ENCODE results near the gene TMEM54.

TMEM54 gene

GRCh38 chr1:32920833-32921232 is 19.6 kb upstream of the TMEM54 start:
- TF ChIP-seq, protein P1, sequence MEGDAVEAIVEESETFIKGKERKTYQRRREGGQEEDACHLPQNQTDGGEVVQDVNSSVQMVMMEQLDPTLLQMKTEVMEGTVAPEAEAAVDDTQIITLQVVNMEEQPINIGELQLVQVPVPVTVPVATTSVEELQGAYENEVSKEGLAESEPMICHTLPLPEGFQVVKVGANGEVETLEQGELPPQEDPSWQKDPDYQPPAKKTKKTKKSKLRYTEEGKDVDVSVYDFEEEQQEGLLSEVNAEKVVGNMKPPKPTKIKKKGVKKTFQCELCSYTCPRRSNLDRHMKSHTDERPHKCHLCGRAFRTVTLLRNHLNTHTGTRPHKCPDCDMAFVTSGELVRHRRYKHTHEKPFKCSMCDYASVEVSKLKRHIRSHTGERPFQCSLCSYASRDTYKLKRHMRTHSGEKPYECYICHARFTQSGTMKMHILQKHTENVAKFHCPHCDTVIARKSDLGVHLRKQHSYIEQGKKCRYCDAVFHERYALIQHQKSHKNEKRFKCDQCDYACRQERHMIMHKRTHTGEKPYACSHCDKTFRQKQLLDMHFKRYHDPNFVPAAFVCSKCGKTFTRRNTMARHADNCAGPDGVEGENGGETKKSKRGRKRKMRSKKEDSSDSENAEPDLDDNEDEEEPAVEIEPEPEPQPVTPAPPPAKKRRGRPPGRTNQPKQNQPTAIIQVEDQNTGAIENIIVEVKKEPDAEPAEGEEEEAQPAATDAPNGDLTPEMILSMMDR (IDR thresholded peaks at IDR 0.05; ENCODE audit: insufficient read depth, low read depth, low read length, missing control alignments) = no peak
- no peak for DNase-seq (ENCODE audit: low read depth)
- no peak overlapping the region for H3K4me3 ChIP-seq (ENCODE audit: low read depth, low read length)

GRCh38 chr1:32919811-32920733 is 18.9 kb upstream of the TMEM54 start:
- DNase-seq (ENCODE audit: low read depth) = no peak
- TF ChIP-seq, protein P1 (IDR thresholded peaks at IDR 0.05; ENCODE audit: insufficient read depth, low read depth, low read length, missing control alignments) = no peak
- H3K4me3 ChIP-seq (ENCODE audit: low read depth, low read length) = no peak overlapping the region

DNA sequence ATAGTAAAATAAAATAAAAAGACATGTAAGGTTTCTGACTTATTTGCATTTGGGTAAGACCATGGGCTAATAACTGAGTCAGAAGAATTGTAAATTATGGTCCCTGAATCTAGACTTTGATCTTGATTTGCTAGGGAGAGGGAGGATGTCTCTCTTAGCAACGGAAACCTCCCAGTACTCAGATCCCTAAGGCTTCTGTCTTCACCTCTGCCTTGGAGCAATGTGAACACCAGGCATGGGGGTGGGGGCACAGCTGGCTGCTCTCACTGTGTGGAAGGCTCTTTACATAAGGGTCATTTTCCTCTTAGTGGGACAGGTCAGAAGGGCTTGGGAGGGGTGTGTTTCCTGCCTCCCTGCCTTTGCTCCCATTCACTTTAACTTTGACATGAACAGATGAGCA is 17.0 kb upstream of the TMEM54 start:
- no peak overlapping the region for H3K4me3 ChIP-seq (ENCODE audit: low read depth, low read length)
- no peak for DNase-seq (ENCODE audit: low read depth)
- TF ChIP-seq, protein P1 (IDR thresholded peaks at IDR 0.05; ENCODE audit: insufficient read depth, low read depth, low read length, missing control alignments) = no peak

- peak; percentile 35 for DNase-seq (ENCODE audit: low read depth)
- TF ChIP-seq, protein P1 (IDR thresholded peaks at IDR 0.05; ENCODE audit: insufficient read depth, low read depth, low read length, missing control alignments) = no peak
These were observed 16.3 kb upstream of the TMEM54 start for GRCh38 chr1:32917521-32917920.

GRCh38 chr1:32915766-32916706 is 14.8 kb upstream of the TMEM54 start:
- DNase-seq (ENCODE audit: low read depth) = no peak
- TF ChIP-seq, protein P1 (IDR thresholded peaks at IDR 0.05; ENCODE audit: insufficient read depth, low read depth, low read length, missing control alignments) = no peak
- H3K4me3 ChIP-seq (ENCODE audit: low read depth, low read length) = no peak overlapping the region

More at GRCh38 chr1:32917521-32917920, 16.3 kb upstream of the TMEM54 start:
- H3K4me3 ChIP-seq (ENCODE audit: low read depth, low read length) = no peak overlapping the region

GRCh38 chr1:32910319-32910718 is 9.1 kb upstream of the TMEM54 start:
- TF ChIP-seq, protein P1 (IDR thresholded peaks at IDR 0.05; ENCODE audit: insufficient read depth, low read depth, low read length, missing control alignments) = no peak
- DNase-seq (ENCODE audit: low read depth) = no peak
- no peak overlapping the region for H3K4me3 ChIP-seq (ENCODE audit: low read depth, low read length)

Data from GM12865 (cell line).